ENCODE data around the gene SEMA6A. TPM values are rescaled to one million over a fixed set of nuclear protein-coding genes. Genes with fewer than 3 reads are reported as not detected.

Gene SEMA6A
- polyA plus RNA-seq, 1 donor (not counting 4 experiments of a cell fraction or from before 2014, with no cell fraction given) = 0.68 TPM

- TF ChIP-seq EZH2 (IDR thresholded peaks at IDR 0.05; ENCODE audit: low read length) = no peak
- no peak for TF ChIP-seq CTCF (optimal IDR thresholded peaks at IDR 0.05 in 1 of 3, IDR thresholded peaks at IDR 0.05 in 1 of 3, conservative IDR thresholded peaks at IDR 0.05 in 1 of 3; ENCODE audit: extremely low read depth in 1 of 3, insufficient read depth in 2 of 3, low read length in 3 of 3)
- H3K27ac ChIP-seq (ENCODE audit: control insufficient read depth, insufficient read depth, low read length) = no peak overlapping the region
- no peaks in the 10 kb centered on the region for H3K79me2 ChIP-seq (ENCODE audit: control insufficient read depth, insufficient read depth, low read length)
- H3K4me3 ChIP-seq (ENCODE audit: control insufficient read depth in 2 of 3, extremely low read depth in 1 of 3, insufficient read depth in 2 of 3, low read depth in 1 of 3, low read length in 3 of 3) = no peak overlapping the region
- no peaks in the 10 kb centered on the region for H3K36me3 ChIP-seq (ENCODE audit: control insufficient read depth in 2 of 2, extremely low read depth in 1 of 2, insufficient read depth in 2 of 2, low read length in 2 of 2)
- FAIRE-seq (no peak), DNase-seq (ENCODE audit: low read depth, low spot score) (no peak)
- no peak overlapping the region for H3K4me2 ChIP-seq (ENCODE audit: control insufficient read depth, extremely low read depth, insufficient read depth, low read depth, low read length)
- no peaks in the 10 kb centered on the region for H3K9me1 ChIP-seq (ENCODE audit: control insufficient read depth, extremely low read depth, insufficient read depth, low read length)
- no peak overlapping the region for H3K9ac ChIP-seq (ENCODE audit: control insufficient read depth, extremely low read depth, insufficient read depth, low read length)
- H2AFZ ChIP-seq (ENCODE audit: control insufficient read depth, low read length) = no peak overlapping the region
- dilution Hi-C loops (cut with MboI; ENCODE audit: extremely low pct_ligation_motif_present, low sequenced_read_pairs) = no loop called here
- no peaks in the 10 kb centered on the region for H3K9me3 ChIP-seq (ENCODE audit: control insufficient read depth, low read depth, low read length)
- H3K27me3 ChIP-seq (ENCODE audit: control insufficient read depth, extremely low read depth, insufficient read depth, low read length) = no peaks in the 10 kb centered on the region
- no peaks in the 10 kb centered on the region for H4K20me1 ChIP-seq (ENCODE audit: control insufficient read depth, extremely low read depth, insufficient read depth, low read length)
- H3K4me1 ChIP-seq (ENCODE audit: control insufficient read depth, extremely low read depth, insufficient read depth, low read length) = no peaks in the 10 kb centered on the region
These were observed 30.2 kb upstream of the SEMA6A start for GRCh38 chr5:116604805-116605204.

- H3K79me2 ChIP-seq (ENCODE audit: control insufficient read depth, insufficient read depth, low read length) = no peaks in the 10 kb centered on the region
- dilution Hi-C loops (cut with MboI; ENCODE audit: extremely low pct_ligation_motif_present, low sequenced_read_pairs) = no loop called here
- H3K4me2 ChIP-seq (ENCODE audit: control insufficient read depth, extremely low read depth, insufficient read depth, low read depth, low read length) = no peak overlapping the region
- H3K4me1 ChIP-seq (ENCODE audit: control insufficient read depth, extremely low read depth, insufficient read depth, low read length) = no peaks in the 10 kb centered on the region
- H3K9me1 ChIP-seq (ENCODE audit: control insufficient read depth, extremely low read depth, insufficient read depth, low read length) = no peaks in the 10 kb centered on the region
- H3K27ac ChIP-seq (ENCODE audit: control insufficient read depth, insufficient read depth, low read length) = no peak overlapping the region
- no peak overlapping the region for H3K9ac ChIP-seq (ENCODE audit: control insufficient read depth, extremely low read depth, insufficient read depth, low read length)
- H4K20me1 ChIP-seq (ENCODE audit: control insufficient read depth, extremely low read depth, insufficient read depth, low read length) = no peaks in the 10 kb centered on the region
- H3K27me3 ChIP-seq (ENCODE audit: control insufficient read depth, extremely low read depth, insufficient read depth, low read length) = no peaks in the 10 kb centered on the region
- TF ChIP-seq EZH2 (IDR thresholded peaks at IDR 0.05; ENCODE audit: low read length) (no peak), CTCF (optimal IDR thresholded peaks at IDR 0.05 in 1 of 3, IDR thresholded peaks at IDR 0.05 in 1 of 3, conservative IDR thresholded peaks at IDR 0.05 in 1 of 3; ENCODE audit: extremely low read depth in 1 of 3, insufficient read depth in 2 of 3, low read length in 3 of 3) (no peak)
- H3K9me3 ChIP-seq (ENCODE audit: control insufficient read depth, low read depth, low read length) = no peaks in the 10 kb centered on the region
- H2AFZ ChIP-seq (ENCODE audit: control insufficient read depth, low read length) = no peak overlapping the region
- FAIRE-seq (peak; percentile 57), DNase-seq (ENCODE audit: low read depth, low spot score) (no peak)
- H3K36me3 ChIP-seq (ENCODE audit: control insufficient read depth in 2 of 2, extremely low read depth in 1 of 2, insufficient read depth in 2 of 2, low read length in 2 of 2) = no peaks in the 10 kb centered on the region
- H3K4me3 ChIP-seq (ENCODE audit: control insufficient read depth in 2 of 3, extremely low read depth in 1 of 3, insufficient read depth in 2 of 3, low read depth in 1 of 3, low read length in 3 of 3) = no peak overlapping the region
These were observed 26.3 kb upstream of the SEMA6A start for GRCh38 chr5:116600876-116601275.
